H1 (cell line): ENCODE results near the gene TAS2R1. TPM values are rescaled to one million over a fixed set of nuclear protein-coding genes. Genes with fewer than 3 reads are reported as not detected.

Experiments
- CTCF ChIA-PET: fragments of 300-600 bp; sonication (Branson Sonifier 250); formaldehyde crosslinking; loops from one replicate; lab custom pipeline; 2021; ENCODE audit not compliant: partially characterized antibody; lab: Charles Lee
- POLR2A ChIA-PET: fragments of 300-600 bp; sonication (Branson Sonifier 250); formaldehyde crosslinking; loops from one replicate; lab custom pipeline; 2021; ENCODE audit warnings: inconsistent platforms; ENCODE audit not compliant: partially characterized antibody; lab: Charles Lee
- DNase-seq, 2 experiments: peaks; one replicate each; pipeline versions ENCODE4 v3.0.0 to v3.0.0-alpha.2; 2010 to 2022; ENCODE audit warnings: low spot score in 2 of 2, low read depth in 1 of 2, mixed read lengths in 1 of 2
- FAIRE-seq: peaks from 2 replicates; lab custom pipeline; 2011; peaks lifted over from hg19 to GRCh38; lab: Jason Lieb, UNC
- H2AFZ ChIP-seq: 2 replicates; pipeline ENCODE4 v1.8.1; 2012; ENCODE audit warnings: low read length, inconsistent platforms
- H2AK5ac ChIP-seq: 2 replicates; pipeline ENCODE4 v1.6.1; 2013; ENCODE audit warnings: low read depth, low read length
- H2BK120ac ChIP-seq: replicated peaks from 2 replicates; pipeline ENCODE3; 2013; ENCODE audit warnings: low read depth, low read length, inconsistent platforms
- H2BK12ac ChIP-seq: 2 replicates; pipeline ENCODE4 v1.6.1; 2013; ENCODE audit warnings: low read depth, low read length
- H2BK15ac ChIP-seq: 2 replicates; pipeline ENCODE4 v1.6.1; 2013; ENCODE audit warnings: low read length
- H2BK20ac ChIP-seq: 2 replicates; pipeline ENCODE4 v1.6.1; 2013; ENCODE audit warnings: low read length
- H2BK5ac ChIP-seq: 2 replicates; pipeline ENCODE4 v1.6.1; 2013; ENCODE audit warnings: low read depth, low read length
- H3K14ac ChIP-seq: 2 replicates; pipeline ENCODE4 v1.6.1; 2013; ENCODE audit warnings: inconsistent platforms; ENCODE audit not compliant: insufficient read length
- H3K18ac ChIP-seq: 2 replicates; pipeline ENCODE4 v1.6.1; 2013; ENCODE audit warnings: low read length; ENCODE audit errors: extremely low read depth
- H3K23ac ChIP-seq: 2 replicates; pipeline ENCODE4 v1.6.1; 2013; ENCODE audit warnings: inconsistent platforms; ENCODE audit not compliant: insufficient read length
- H3K23me2 ChIP-seq: 2 replicates; pipeline ENCODE4 v1.6.1; 2013; ENCODE audit warnings: low read depth, low read length
- H3K27ac ChIP-seq: 2 replicates; pipeline ENCODE4 v1.6.1; 2011; ENCODE audit warnings: low read depth, low read length, inconsistent platforms
- H3K27me3 ChIP-seq, 4 experiments: replicated peaks in 1 of 4; 1 replicate in 1 of 4; 2 replicates in 3 of 4; pipeline versions ENCODE4 v1.6.1 to v1.8.1; 2011 to 2013; ENCODE audit warnings: low read length in 3 of 4, mild to moderate bottlenecking in 3 of 4, inconsistent platforms in 2 of 4, mixed read lengths in 2 of 4, moderate library complexity in 1 of 4; ENCODE audit not compliant: control insufficient read depth in 3 of 4, insufficient read depth in 3 of 4; ENCODE audit errors: extremely low read depth in 1 of 4
- H3K36me3 ChIP-seq, 4 experiments: 2 replicates each; pipeline versions ENCODE4 v1.6.1 to v1.8.1; 2011 to 2013; ENCODE audit warnings: mild to moderate bottlenecking in 4 of 4, low read length in 3 of 4, moderate library complexity in 2 of 4, control low read depth in 1 of 4, inconsistent platforms in 1 of 4; ENCODE audit not compliant: insufficient read depth in 4 of 4, control insufficient read depth in 2 of 4
- H3K4ac ChIP-seq: replicated peaks from 2 replicates; pipeline ENCODE3; 2013; ENCODE audit warnings: low read length, low read depth, mixed read lengths, inconsistent platforms; ENCODE audit not compliant: insufficient read length
- H3K4me1 ChIP-seq, 4 experiments: replicated peaks in 1 of 4; 1 replicate in 1 of 4; 2 replicates in 3 of 4; pipeline versions ENCODE4 v1.6.1 to v1.8.1; 2011 to 2013; ENCODE audit warnings: low read length in 3 of 4, inconsistent platforms in 2 of 4, mixed read lengths in 1 of 4; ENCODE audit not compliant: insufficient read depth in 4 of 4, control insufficient read depth in 3 of 4
- H3K4me2 ChIP-seq, 2 experiments: 2 replicates each; pipeline versions ENCODE4 v1.6.1 to v1.8.1; 2011 to 2013; ENCODE audit warnings: low read depth in 2 of 2, low read length in 2 of 2, control low read depth in 1 of 2, inconsistent platforms in 1 of 2, mild to moderate bottlenecking in 1 of 2; ENCODE audit not compliant: insufficient read depth in 1 of 2
- H3K4me3 ChIP-seq, 4 experiments: fragments of 200-600, 300-600 bp in 1 of 4; sonication (generic), shearing (Covaris generic), sonication (Bioruptor Twin) in 1 of 4; 2 replicates each; pipeline versions ENCODE4 v1.5.1 to v1.8.1; 2011 to 2016; ENCODE audit warnings: low read length in 4 of 4, low read depth in 3 of 4, control low read depth in 2 of 4, inconsistent platforms in 2 of 4, mild to moderate bottlenecking in 2 of 4, mixed read lengths in 1 of 4, moderate library complexity in 1 of 4; ENCODE audit not compliant: insufficient read depth in 2 of 4; ENCODE audit errors: extremely low read depth in 1 of 4
- H3K56ac ChIP-seq: replicated peaks from 2 replicates; pipeline ENCODE3; 2013; ENCODE audit warnings: low read depth, mild to moderate bottlenecking, mixed read lengths, low read length, inconsistent platforms; ENCODE audit not compliant: insufficient read length
- H3K79me1 ChIP-seq: 2 replicates; pipeline ENCODE4 v1.6.1; 2013; ENCODE audit warnings: low read depth, low read length, control low read depth
- H3K79me2 ChIP-seq, 2 experiments: 2 replicates each; pipeline versions ENCODE4 v1.6.1 to v1.8.1; 2012 to 2013; ENCODE audit warnings: low read length in 2 of 2, mild to moderate bottlenecking in 2 of 2, inconsistent platforms in 1 of 2; ENCODE audit not compliant: insufficient read depth in 2 of 2, control insufficient read depth in 1 of 2
- H3K9ac ChIP-seq, 4 experiments: replicated peaks in 1 of 4; 1 replicate in 1 of 4; 2 replicates in 3 of 4; pipeline versions ENCODE4 v1.6.1 to v1.8.1; 2011 to 2013; ENCODE audit warnings: low read depth in 3 of 4, low read length in 3 of 4, control low read depth in 2 of 4, mild to moderate bottlenecking in 2 of 4, moderate library complexity in 2 of 4, inconsistent platforms in 1 of 4; ENCODE audit errors: extremely low read depth in 1 of 4
- H3K9me3 ChIP-seq, 2 experiments: 2 replicates each; pipeline versions ENCODE4 v1.6.1 to v1.8.1; 2012 to 2013; ENCODE audit warnings: mild to moderate bottlenecking in 2 of 2, moderate library complexity in 2 of 2, control low read depth in 1 of 2, inconsistent platforms in 1 of 2, low read depth in 1 of 2, low read length in 1 of 2, mixed read lengths in 1 of 2; ENCODE audit not compliant: insufficient read depth in 2 of 2
- H4K20me1 ChIP-seq, 2 experiments: replicated peaks in 1 of 2; 2 replicates each; pipeline versions ENCODE3 to v1.8.1; 2011 to 2013; ENCODE audit warnings: inconsistent platforms in 2 of 2, low read length in 2 of 2, mild to moderate bottlenecking in 1 of 2; ENCODE audit not compliant: insufficient read depth in 2 of 2, control insufficient read depth in 1 of 2
- H4K5ac ChIP-seq: 2 replicates; pipeline ENCODE4 v1.6.1; 2013; ENCODE audit warnings: low read length, low read depth, mixed read lengths, inconsistent platforms; ENCODE audit not compliant: insufficient read length
- H4K8ac ChIP-seq: 2 replicates; pipeline ENCODE4 v1.8.0; 2013; ENCODE audit warnings: mild to moderate bottlenecking, moderate library complexity, low read length, inconsistent platforms; ENCODE audit not compliant: insufficient read depth; ENCODE audit errors: extremely low read depth
- H4K91ac ChIP-seq: replicated peaks from 2 replicates; pipeline ENCODE3; 2013; ENCODE audit warnings: low read length, mixed read lengths, inconsistent platforms; ENCODE audit not compliant: insufficient read length
- CBX8 ChIP-seq: fragments of 300-800, 300-1000 bp; sonication (generic); IDR thresholded peaks from 2 replicates; pipeline ENCODE4 v1.7.1; 2016; ENCODE audit warnings: low read depth, low read length, borderline replicate concordance
- EGR1 ChIP-seq: IDR thresholded peaks from 2 replicates; pipeline ENCODE4 v1.6.1; 2011; ENCODE audit warnings: low read depth, low read length, borderline replicate concordance
- HDAC6 ChIP-seq: IDR thresholded peaks from one replicate; pipeline ENCODE4 v1.7.1; 2012; ENCODE audit warnings: low read depth, mild to moderate bottlenecking, inconsistent platforms, low read length, moderate library complexity
- KDM4A ChIP-seq: IDR thresholded peaks from one replicate; pipeline ENCODE4 v1.7.1; 2012; ENCODE audit warnings: low read depth, mild to moderate bottlenecking, moderate library complexity, low read length, inconsistent platforms; ENCODE audit not compliant: severe bottlenecking
- SP4 ChIP-seq: IDR thresholded peaks from 2 replicates; pipeline ENCODE4 v1.6.1; 2012; ENCODE audit warnings: low read length, inconsistent platforms
- SRF ChIP-seq: IDR thresholded peaks from 2 replicates; pipeline ENCODE4 v1.6.1; 2011; ENCODE audit warnings: mild to moderate bottlenecking, low read depth, low read length, moderate library complexity
- YY1 ChIP-seq: IDR thresholded peaks from 2 replicates; pipeline ENCODE4 v1.6.1; 2011; ENCODE audit warnings: low read depth, mild to moderate bottlenecking, low read length
- WGBS, 2 experiments: shearing (Covaris generic) in 1 of 2; methylation state at CpG; one replicate each; pipeline versions ENCODE4 v1.1.6 to v1.1.7; 2013 to 2015; ENCODE audit warnings: low lambda C conversion rate in 2 of 2, mixed read lengths in 2 of 2, inconsistent platforms in 1 of 2, low coverage in 1 of 2, missing lambda C conversion rate in 1 of 2; ENCODE audit not compliant: insufficient replicate concordance in 2 of 2, insufficient coverage in 1 of 2, insufficient read length in 1 of 2; ENCODE audit errors: extremely low coverage in 1 of 2, missing lambda C conversion rate in 1 of 2; 5-methylcytosine and 5-hydroxymethylcytosine counted together
- polyA plus RNA-seq, 7 experiments: library from polyadenylated mRNA; depleted of rRNA in 3 of 7; stranded (reverse) in 5 of 7; unstranded in 2 of 7; fragments of >200 nt in 5 of 7; fragments of 200-250 nt in 2 of 7; gene quantifications; 1 replicate in 5 of 7; 2 replicates in 1 of 7; 4 replicates in 1 of 7; pipeline versions ENCODE4 v1.2.1 to v1.2.3, GENCODE V29; 2011 to 2013; ENCODE audit warnings: missing spikeins in 2 of 7, mixed read lengths in 2 of 7
- total RNA-seq: library from RNA; stranded (reverse); fragmentation: NEBNext Ultra II Directional; extraction: Animal tissue kit (Norgen Biotek cat#: 25700); gene quantifications from 2 replicates; pipeline ENCODE4 v1.2.1, GENCODE V29; 2021

TAS2R1 gene
- total and polyA plus RNA-seq, 2 of the 8 experiments (the other 6 are each of a cell fraction or from before 2014, with no cell fraction given): not detected

DNA sequence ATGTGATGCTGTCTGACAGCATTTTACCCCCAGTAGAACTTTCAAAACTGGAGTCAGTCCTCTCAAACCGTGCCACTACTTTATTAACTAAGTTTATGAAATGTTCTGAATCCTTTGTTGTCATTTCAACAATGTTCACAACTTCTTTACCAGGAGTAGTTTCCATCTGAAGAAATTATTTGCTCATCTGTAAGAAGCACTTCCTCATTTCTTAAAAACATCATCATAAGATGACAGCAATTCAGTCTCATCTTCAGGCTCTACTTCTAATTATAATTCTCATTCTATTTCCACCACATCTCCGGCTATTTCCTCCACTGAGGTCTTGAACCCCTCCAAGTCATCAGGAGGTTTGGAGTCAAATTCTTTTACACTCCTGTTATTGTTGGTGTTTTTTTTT is 2.3 kb upstream of the TAS2R1 start:
- DNase-seq (no peak), FAIRE-seq (no peak)
- POLR2A ChIA-PET: no interaction called here
- TF ChIP-seq YY1: no peak
- no peak for TF ChIP-seq EGR1
- TF ChIP-seq SP4: no peak
- TF ChIP-seq KDM4A: no peak
- no peak for TF ChIP-seq HDAC6
- TF ChIP-seq SRF: no peak
- TF ChIP-seq CBX8: no peak
- Histone ChIP-seq H2BK5ac (no peak overlapping the region), H4K5ac (no peak overlapping the region), H2BK20ac (no peak overlapping the region), H2BK120ac (no peak overlapping the region), H4K20me1 (no peaks in the 10 kb centered on the region), H4K8ac (no peak overlapping the region), H3K27ac (no peak overlapping the region), H3K23me2 (no peaks in the 10 kb centered on the region), H3K4ac (no peak overlapping the region), H3K79me1 (no peaks in the 10 kb centered on the region), H2BK15ac (no peak overlapping the region), H3K4me2 (no peak overlapping the region), H3K18ac (no peak overlapping the region), H3K36me3 (no peaks in the 10 kb centered on the region), H2AFZ (no peak overlapping the region), H3K4me3 (no peak overlapping the region), H3K23ac (no peak overlapping the region), H3K4me1 (no peaks in the 10 kb centered on the region), H3K79me2 (no peaks in the 10 kb centered on the region), H3K9me3 (no peaks in the 10 kb centered on the region; a peak in 1 of 4 replicates), H3K56ac (no peak overlapping the region), H4K91ac (no peak overlapping the region), H3K14ac (no peak overlapping the region), H3K27me3 (no peaks in the 10 kb centered on the region), H2AK5ac (no peak overlapping the region), H3K9ac (no peak overlapping the region), H2BK12ac (no peak overlapping the region)
- WGBS, 2 experiments: 88% methylated on average over 2 of the region's 2 CpGs; no CpG with 5 or more reads in 1 of the 2 experiments
- CTCF ChIA-PET: no interaction called here
